ENCODE results near the gene EFNA1.

The EFNA1 gene

DNA sequence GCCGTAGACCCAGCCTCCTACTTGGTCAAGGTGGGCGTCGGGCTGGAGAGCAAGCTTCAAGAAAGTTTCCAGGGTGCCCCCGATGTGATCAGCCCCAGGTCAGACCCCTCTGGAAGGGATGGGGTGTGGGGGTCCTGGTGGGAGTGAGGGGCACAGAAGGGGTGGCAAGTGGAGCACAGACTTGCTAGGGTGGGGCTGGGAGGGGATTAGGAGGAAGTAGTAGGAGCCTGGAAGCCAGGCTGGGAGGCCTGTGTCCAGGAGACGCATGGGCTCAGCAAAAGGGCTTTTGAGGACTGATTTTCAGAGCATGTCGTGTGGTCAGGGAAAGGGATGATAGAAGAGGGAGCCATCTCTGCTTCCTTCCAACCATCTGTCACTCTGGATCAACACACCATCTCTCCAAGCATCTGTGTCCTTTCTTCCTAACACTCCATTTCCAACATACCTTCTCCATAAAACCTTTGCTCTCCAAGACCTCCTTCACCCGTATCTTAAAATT, 54.4 kb downstream of the EFNA1 start:
- in situ Hi-C loops (cut with HindIII; ENCODE audit: low pct_ligation_motif_present, low sequenced_read_pairs): no loop called here
- Histone ChIP-seq H3K27ac (no peak overlapping the region), H3K27me3 (replicated peaks) (no peaks in the 10 kb centered on the region), H3K36me3 (replicated peaks) (peaks cover 28% of the 10 kb centered on the region), H3K4me3 (ENCODE audit: low read depth, low read length) (no peak overlapping the region)
- DNase-seq: no peak
- TF ChIP-seq, protein P1, sequence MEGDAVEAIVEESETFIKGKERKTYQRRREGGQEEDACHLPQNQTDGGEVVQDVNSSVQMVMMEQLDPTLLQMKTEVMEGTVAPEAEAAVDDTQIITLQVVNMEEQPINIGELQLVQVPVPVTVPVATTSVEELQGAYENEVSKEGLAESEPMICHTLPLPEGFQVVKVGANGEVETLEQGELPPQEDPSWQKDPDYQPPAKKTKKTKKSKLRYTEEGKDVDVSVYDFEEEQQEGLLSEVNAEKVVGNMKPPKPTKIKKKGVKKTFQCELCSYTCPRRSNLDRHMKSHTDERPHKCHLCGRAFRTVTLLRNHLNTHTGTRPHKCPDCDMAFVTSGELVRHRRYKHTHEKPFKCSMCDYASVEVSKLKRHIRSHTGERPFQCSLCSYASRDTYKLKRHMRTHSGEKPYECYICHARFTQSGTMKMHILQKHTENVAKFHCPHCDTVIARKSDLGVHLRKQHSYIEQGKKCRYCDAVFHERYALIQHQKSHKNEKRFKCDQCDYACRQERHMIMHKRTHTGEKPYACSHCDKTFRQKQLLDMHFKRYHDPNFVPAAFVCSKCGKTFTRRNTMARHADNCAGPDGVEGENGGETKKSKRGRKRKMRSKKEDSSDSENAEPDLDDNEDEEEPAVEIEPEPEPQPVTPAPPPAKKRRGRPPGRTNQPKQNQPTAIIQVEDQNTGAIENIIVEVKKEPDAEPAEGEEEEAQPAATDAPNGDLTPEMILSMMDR (IDR thresholded peaks at IDR 0.05; ENCODE audit: low read depth, low read length, missing control alignments): no peak

DNA sequence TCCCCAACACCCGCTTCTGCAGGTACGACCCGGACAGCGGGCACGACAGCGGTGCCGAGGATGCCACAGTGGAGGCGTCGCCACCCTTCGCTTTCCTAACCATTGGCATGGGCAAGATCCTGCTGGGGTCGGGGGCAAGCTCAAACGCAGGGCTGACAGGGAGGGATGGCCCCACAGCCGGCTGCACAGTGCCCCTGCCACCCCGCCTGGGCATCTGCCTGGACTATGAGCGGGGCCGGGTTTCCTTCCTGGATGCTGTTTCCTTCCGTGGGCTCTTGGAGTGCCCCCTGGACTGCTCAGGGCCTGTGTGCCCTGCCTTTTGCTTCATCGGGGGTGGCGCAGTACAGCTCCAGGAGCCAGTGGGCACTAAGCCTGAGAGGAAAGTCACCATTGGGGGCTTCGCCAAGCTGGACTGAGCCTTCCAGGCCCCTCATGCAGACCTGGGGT, 56.1 kb downstream of the EFNA1 start:
- Histone ChIP-seq H3K36me3 (replicated peaks) (peaks cover 16% of the 10 kb centered on the region), H3K27me3 (replicated peaks) (no peaks in the 10 kb centered on the region), H3K27ac (no peak overlapping the region), H3K4me3 (ENCODE audit: low read depth, low read length) (no peak overlapping the region)
- TF ChIP-seq, protein P1 (IDR thresholded peaks at IDR 0.05; ENCODE audit: low read depth, low read length, missing control alignments): no peak
- in situ Hi-C loops (cut with HindIII; ENCODE audit: low pct_ligation_motif_present, low sequenced_read_pairs): no loop called here
- no peak for DNase-seq

DNA sequence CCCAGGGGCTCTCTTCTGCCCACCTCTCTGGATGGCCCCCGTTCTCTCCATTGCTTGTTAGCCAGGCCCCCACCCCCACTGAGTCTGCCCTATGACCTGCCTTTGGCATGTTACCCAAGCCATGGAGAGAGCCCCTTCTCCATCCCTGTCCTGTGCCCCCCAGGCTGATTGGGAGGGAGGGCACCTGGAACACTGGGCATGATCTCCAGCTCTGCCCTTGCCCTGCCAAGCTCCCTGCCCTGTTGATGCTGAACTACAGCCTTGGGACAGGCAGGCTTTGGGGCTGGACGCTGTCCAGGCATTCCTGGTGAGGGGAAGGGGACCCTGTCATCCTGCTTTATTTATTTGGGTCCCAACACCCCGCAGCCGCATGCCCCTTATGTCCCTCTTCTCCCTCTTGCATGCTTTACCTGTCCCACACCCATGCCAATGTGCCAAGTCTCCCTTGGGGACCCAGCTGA, 56.7 kb downstream of the EFNA1 start:
- H3K36me3 ChIP-seq (replicated peaks): peaks cover 12% of the 10 kb centered on the region
- in situ Hi-C loops (cut with HindIII; ENCODE audit: low pct_ligation_motif_present, low sequenced_read_pairs): no loop called here

More for the DNA sequence above, 56.7 kb downstream of the EFNA1 start:
- Histone ChIP-seq H3K27me3 (replicated peaks) (no peaks in the 10 kb centered on the region), H3K27ac (no peak overlapping the region), H3K4me3 (ENCODE audit: low read depth, low read length) (no peak overlapping the region)
- TF ChIP-seq, protein P1 (IDR thresholded peaks at IDR 0.05; ENCODE audit: low read depth, low read length, missing control alignments): no peak
- DNase-seq: no peak
